NCI-H510A treated with DMSO at 0.1 percent for 48 hours (cell line): ENCODE data around the gene PSD4.

Source experiments
- DNase-seq: peaks from one replicate; lab custom pipeline; 2025; lab: John Stamatoyannopoulos, UW

The PSD4 gene

GRCh38 chr2:113142290-113142689, 31.5 kb upstream of the PSD4 start:
- no peak for DNase-seq

GRCh38 chr2:113144259-113144658, 29.5 kb upstream of the PSD4 start:
- no peak for DNase-seq

- no peak for DNase-seq
Measured at GRCh38 chr2:113148606-113149552, 24.9 kb upstream of the PSD4 start.

GRCh38 chr2:113149553-113150257, 24.1 kb upstream of the PSD4 start:
- DNase-seq, result no peak

- no peak for DNase-seq
Measured at GRCh38 chr2:113150258-113150601, 23.5 kb upstream of the PSD4 start.

GRCh38 chr2:113155331-113155730, 18.4 kb upstream of the PSD4 start:
- DNase-seq, result no peak

- peak; percentile 77 for DNase-seq
Measured at GRCh38 chr2:113156278-113157117, 17.3 kb upstream of the PSD4 start.

- DNase-seq, result peak; percentile 71
Measured at GRCh38 chr2:113157118-113157896, 16.5 kb upstream of the PSD4 start.

- DNase-seq, result no peak
Measured at GRCh38 chr2:113157897-113158753, 15.6 kb upstream of the PSD4 start.

- no peak for DNase-seq
Measured at GRCh38 chr2:113158884-113159553, 14.8 kb upstream of the PSD4 start.

- DNase-seq, result no peak
Measured at GRCh38 chr2:113160248-113160647, 13.5 kb upstream of the PSD4 start.

- no peak for DNase-seq
Measured at GRCh38 chr2:113160962-113161361, 12.8 kb upstream of the PSD4 start.

- DNase-seq, result no peak
Measured at GRCh38 chr2:113162173-113162572, 11.6 kb upstream of the PSD4 start.

- no peak for DNase-seq
Measured at GRCh38 chr2:113162869-113163268, 10.9 kb upstream of the PSD4 start.

- no peak for DNase-seq
Measured at GRCh38 chr2:113164215-113164929, 9.4 kb upstream of the PSD4 start.

GRCh38 chr2:113164930-113165585, 8.7 kb upstream of the PSD4 start:
- DNase-seq, result no peak

- DNase-seq, result no peak
Measured at GRCh38 chr2:113166187-113166645, 7.6 kb upstream of the PSD4 start.

- peak; percentile 85 for DNase-seq
Measured at GRCh38 chr2:113167115-113167932, 6.4 kb upstream of the PSD4 start.
